MG63 (cell line): Measurements from ENCODE around the gene SLC39A8. TPM values are rescaled to one million over a fixed set of nuclear protein-coding genes. Genes with fewer than 3 reads are reported as not detected.
"Not testable (repeated sequence)": the region's sequence is repeated elsewhere in the genome, so short reads cannot be mapped to it uniquely, and the experiment has no call there.

Experiments used
- DNase-seq: peaks from one replicate; pipeline ENCODE4 v3.0.0-alpha.2; 2020
- H3K27me3 ChIP-seq: fragments of 250-450 bp; sonication (Bioruptor Pico); 2 replicates; pipeline ENCODE4 v1.5.1; 2020; ENCODE audit warnings: mild to moderate bottlenecking, moderate library complexity
- H3K36me3 ChIP-seq: fragments of 250-450 bp; sonication (Bioruptor Pico); 2 replicates; pipeline ENCODE4 v1.5.1; 2020; ENCODE audit warnings: mild to moderate bottlenecking, moderate library complexity
- H3K4me3 ChIP-seq: fragments of 250-450 bp; sonication (Bioruptor Pico); 2 replicates; pipeline ENCODE4 v1.5.1; 2020; ENCODE audit warnings: mild to moderate bottlenecking, moderate library complexity
- H3K9me3 ChIP-seq: fragments of 250-450 bp; sonication (Bioruptor Pico); 2 replicates; pipeline ENCODE4 v1.5.1; 2020; ENCODE audit warnings: mild to moderate bottlenecking, moderate library complexity
- total RNA-seq: library from RNA; depleted of rRNA; stranded (reverse); fragments of >200 nt; shearing (Covaris generic); gene quantifications from 2 replicates; pipeline ENCODE4 v1.2.3, GENCODE V29; 2014; ENCODE audit warnings: low replicate concordance

Gene SLC39A8
- total RNA-seq, 1 experiment from 2014 or later, result 5.5 TPM

GRCh38 chr4:102317459-102317858 is 27.8 kb downstream of the SLC39A8 start:
- no peak overlapping the region for H3K4me3 ChIP-seq
- H3K27me3 ChIP-seq, result no peaks in the 10 kb centered on the region
- no peaks in the 10 kb centered on the region for H3K36me3 ChIP-seq
- H3K9me3 ChIP-seq, result no peaks in the 10 kb centered on the region
- no peak for DNase-seq

- Histone ChIP-seq H3K36me3 (no peaks in the 10 kb centered on the region), H3K27me3 (no peaks in the 10 kb centered on the region), H3K4me3 (no peak overlapping the region), H3K9me3 (no peaks in the 10 kb centered on the region)
- no peak for DNase-seq
Measured at GRCh38 chr4:102316585-102316984, 28.7 kb downstream of the SLC39A8 start.

GRCh38 chr4:102315532-102315931 is 29.8 kb downstream of the SLC39A8 start:
- DNase-seq, result no peak
- no peaks in the 10 kb centered on the region for H3K36me3 ChIP-seq
- no peaks in the 10 kb centered on the region for H3K27me3 ChIP-seq

GRCh38 chr4:102312417-102312816 is 32.9 kb downstream of the SLC39A8 start:
- no peaks in the 10 kb centered on the region for H3K27me3 ChIP-seq
- H3K9me3 ChIP-seq, result no peaks in the 10 kb centered on the region
- H3K36me3 ChIP-seq, result no peaks in the 10 kb centered on the region
- no peak for DNase-seq
- H3K4me3 ChIP-seq, result no peak overlapping the region

More at GRCh38 chr4:102315532-102315931, 29.8 kb downstream of the SLC39A8 start:
- Histone ChIP-seq H3K9me3 (no peaks in the 10 kb centered on the region), H3K4me3 (no peak overlapping the region)

DNA sequence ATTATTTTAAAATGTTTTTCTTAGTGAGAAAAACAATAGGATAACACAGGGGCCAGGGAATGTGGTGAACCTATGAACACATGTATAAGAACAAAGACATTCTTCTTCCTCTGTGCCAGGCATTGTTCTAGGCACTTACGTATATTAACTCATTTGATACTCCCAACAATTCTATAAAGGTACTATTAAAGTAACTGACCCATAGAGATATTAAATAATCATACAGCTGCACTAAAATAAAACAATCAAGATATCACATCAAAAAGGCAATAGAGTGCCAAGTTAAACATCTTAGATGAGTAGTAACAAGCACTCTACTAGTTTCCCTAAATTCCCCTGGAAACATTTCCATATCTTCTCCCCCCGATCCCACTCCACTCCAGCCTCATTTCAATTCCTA is 33.4 kb downstream of the SLC39A8 start:
- no peaks in the 10 kb centered on the region for H3K27me3 ChIP-seq
- no peaks in the 10 kb centered on the region for H3K9me3 ChIP-seq
- DNase-seq, result no peak
- H3K4me3 ChIP-seq, result no peak overlapping the region
- no peaks in the 10 kb centered on the region for H3K36me3 ChIP-seq

GRCh38 chr4:102311407-102311806 is 33.9 kb downstream of the SLC39A8 start:
- Histone ChIP-seq H3K36me3 (no peaks in the 10 kb centered on the region), H3K9me3 (no peaks in the 10 kb centered on the region), H3K4me3 (no peak overlapping the region), H3K27me3 (no peaks in the 10 kb centered on the region)
- DNase-seq, result no peak

DNA sequence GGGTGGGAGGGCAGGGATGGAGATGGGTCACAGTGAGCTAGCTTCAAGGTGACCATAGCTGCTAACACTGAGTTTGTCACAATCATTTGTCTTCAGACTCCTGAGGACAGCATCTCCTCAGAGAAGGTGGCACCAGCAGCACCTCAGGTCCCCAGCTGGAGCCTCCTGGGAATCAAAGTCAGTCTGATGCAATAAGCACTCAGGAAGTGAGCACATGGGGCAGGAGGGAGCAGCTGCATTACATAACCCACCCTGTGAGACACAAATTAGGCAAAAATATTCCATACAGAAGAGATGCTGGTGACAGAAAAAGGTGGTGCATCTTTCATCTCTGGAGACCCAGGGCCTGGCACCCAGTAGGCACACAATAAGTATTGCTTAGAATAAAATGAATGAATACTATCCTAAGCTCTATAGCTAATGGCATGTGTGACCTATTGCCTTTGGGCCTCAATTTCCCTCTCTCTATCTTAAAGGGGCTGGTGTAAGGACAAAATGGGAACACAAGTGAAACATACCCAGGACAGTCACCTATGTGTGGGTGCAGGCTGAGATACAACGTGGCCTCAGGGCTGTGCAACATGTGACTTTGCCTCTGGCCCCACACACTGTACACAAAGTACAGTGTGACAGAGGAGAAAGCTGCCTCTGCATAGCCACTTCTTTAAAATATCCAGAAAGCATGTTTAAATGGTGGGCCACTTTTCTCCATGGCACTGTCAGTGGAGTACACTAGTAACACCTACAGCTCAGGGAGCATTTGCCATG is 37.1 kb downstream of the SLC39A8 start:
- no peaks in the 10 kb centered on the region for H3K36me3 ChIP-seq
- no peak for DNase-seq
- H3K4me3 ChIP-seq, result no peak overlapping the region
- no peaks in the 10 kb centered on the region for H3K9me3 ChIP-seq
- H3K27me3 ChIP-seq, result no peaks in the 10 kb centered on the region

DNA sequence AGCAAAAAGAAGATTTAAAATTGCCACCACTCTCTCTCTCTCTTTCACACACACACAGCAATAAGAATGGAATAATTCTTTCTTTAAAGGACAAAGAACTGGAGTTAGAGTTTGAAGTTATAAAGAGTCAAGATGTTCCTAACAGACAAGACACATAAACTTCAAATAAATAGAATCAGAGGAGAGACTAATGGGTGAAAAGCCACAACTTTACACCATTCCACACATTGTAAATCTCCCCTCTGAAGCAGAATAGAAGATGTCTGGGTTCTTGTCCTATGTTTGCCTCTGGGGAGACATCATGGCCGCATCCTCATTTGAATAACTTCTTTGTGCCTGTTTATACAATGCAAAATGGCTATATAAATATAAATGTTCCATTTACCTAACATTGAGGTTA is 39.6 kb downstream of the SLC39A8 start:
- Histone ChIP-seq H3K36me3 (no peaks in the 10 kb centered on the region), H3K9me3 (no peaks in the 10 kb centered on the region), H3K4me3 (no peak overlapping the region), H3K27me3 (no peaks in the 10 kb centered on the region)
- no peak for DNase-seq

- Histone ChIP-seq H3K27me3 (no peaks in the 10 kb centered on the region), H3K9me3 (no peaks in the 10 kb centered on the region), H3K36me3 (no peaks in the 10 kb centered on the region), H3K4me3 (no peak overlapping the region)
- no peak for DNase-seq
Measured at GRCh38 chr4:102302762-102303161, 42.5 kb downstream of the SLC39A8 start.

DNA sequence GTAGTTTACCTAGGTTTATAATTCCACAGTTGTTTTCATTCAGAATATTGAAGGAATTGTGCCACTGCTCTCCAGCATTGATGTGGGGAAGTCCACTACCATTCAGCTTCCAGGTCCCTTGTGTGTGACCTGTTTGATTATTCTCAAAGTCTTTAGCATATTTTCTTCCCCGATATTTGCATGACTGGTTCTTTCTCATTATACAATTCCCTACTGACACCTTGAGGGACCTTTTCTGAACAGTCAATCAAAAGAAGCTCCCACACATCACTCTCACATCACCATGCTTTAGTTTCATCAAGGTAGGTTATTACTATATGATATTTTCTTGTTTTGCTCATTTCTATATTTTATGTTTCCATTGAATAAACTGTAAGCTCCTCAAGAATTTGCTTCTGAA is 44.1 kb downstream of the SLC39A8 start:
- Histone ChIP-seq H3K4me3 (no peak overlapping the region), H3K9me3 (no peaks in the 10 kb centered on the region), H3K27me3 (no peaks in the 10 kb centered on the region), H3K36me3 (no peaks in the 10 kb centered on the region)
- DNase-seq, result no peak

DNA sequence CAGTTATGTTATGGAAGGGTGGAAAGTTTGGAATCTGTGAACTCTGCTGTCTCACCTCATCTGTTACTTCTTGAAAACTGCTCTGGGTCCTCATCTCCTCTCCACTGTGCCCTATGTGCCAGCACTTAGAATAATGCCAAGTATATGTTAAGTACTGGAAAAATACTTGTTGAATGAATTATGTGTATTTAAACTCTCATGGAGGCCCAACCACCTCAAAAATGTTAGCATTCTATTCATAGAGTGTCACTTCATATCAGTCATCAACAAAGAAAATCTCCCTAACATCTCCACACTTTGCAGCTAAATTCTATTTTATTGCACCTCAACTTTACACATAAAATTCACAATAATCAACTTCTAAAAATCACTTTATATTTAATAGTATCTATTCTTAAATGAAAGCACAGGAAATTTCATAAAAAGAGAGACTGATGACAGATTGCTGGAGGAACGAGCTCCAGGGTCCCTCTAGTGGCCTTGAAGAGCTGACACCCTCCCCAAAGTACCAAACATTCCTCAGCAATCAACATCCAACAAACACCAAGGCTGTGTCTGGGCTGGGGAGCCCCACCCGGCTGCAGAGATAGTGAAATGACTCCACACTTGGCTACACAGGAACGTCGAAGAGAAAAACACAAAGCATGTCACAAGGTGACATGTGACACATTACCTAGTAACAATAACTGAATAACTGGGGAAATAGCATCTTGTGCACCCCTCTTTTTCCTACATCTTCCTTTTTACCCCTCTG is 45.8 kb downstream of the SLC39A8 start:
- Histone ChIP-seq H3K27me3 (no peaks in the 10 kb centered on the region), H3K4me3 (no peak overlapping the region), H3K9me3 (no peaks in the 10 kb centered on the region), H3K36me3 (no peaks in the 10 kb centered on the region)
- DNase-seq, result peak; percentile 15

- no peak for DNase-seq
- no peaks in the 10 kb centered on the region for H3K36me3 ChIP-seq
- no peaks in the 10 kb centered on the region for H3K9me3 ChIP-seq
- H3K4me3 ChIP-seq, result no peak overlapping the region
- H3K27me3 ChIP-seq, result no peaks in the 10 kb centered on the region
Measured at GRCh38 chr4:102298716-102299115, 46.6 kb downstream of the SLC39A8 start.

GRCh38 chr4:102295153-102295862 is 50.0 kb downstream of the SLC39A8 start:
- H3K4me3 ChIP-seq, result no peak overlapping the region
- no peaks in the 10 kb centered on the region for H3K9me3 ChIP-seq
- no peaks in the 10 kb centered on the region for H3K27me3 ChIP-seq
- no peak for DNase-seq
- no peaks in the 10 kb centered on the region for H3K36me3 ChIP-seq

- DNase-seq, result no peak
- Histone ChIP-seq H3K9me3 (no peaks in the 10 kb centered on the region), H3K4me3 (no peak overlapping the region), H3K27me3 (no peaks in the 10 kb centered on the region), H3K36me3 (no peaks in the 10 kb centered on the region)
Measured at GRCh38 chr4:102288497-102288896, 56.8 kb downstream of the SLC39A8 start.

DNA sequence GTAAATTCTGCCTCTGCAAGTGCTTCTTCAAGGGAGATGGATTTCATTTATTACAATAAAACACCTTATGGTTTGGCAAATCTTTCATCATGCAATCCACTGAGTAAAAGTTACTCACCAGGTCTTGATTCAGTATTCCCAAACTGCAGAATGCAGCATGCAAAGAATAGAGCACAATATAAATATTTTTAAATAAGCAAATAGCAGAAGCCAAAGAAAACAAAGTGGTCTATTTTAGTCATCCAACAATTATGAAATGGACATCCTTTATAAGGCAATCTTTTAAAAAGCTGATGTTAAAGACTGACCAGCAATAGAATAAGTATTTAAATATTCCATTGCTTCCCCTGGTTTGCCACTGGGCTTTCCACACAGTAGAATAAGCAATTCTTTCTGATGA is 59.5 kb downstream of the SLC39A8 start:
- H3K36me3 ChIP-seq, result no peaks in the 10 kb centered on the region
- no peak for DNase-seq
- no peak overlapping the region for H3K4me3 ChIP-seq
- no peaks in the 10 kb centered on the region for H3K27me3 ChIP-seq
- no peaks in the 10 kb centered on the region for H3K9me3 ChIP-seq

GRCh38 chr4:102281171-102281839 is 64.0 kb downstream of the SLC39A8 start:
- no peaks in the 10 kb centered on the region for H3K27me3 ChIP-seq

DNA sequence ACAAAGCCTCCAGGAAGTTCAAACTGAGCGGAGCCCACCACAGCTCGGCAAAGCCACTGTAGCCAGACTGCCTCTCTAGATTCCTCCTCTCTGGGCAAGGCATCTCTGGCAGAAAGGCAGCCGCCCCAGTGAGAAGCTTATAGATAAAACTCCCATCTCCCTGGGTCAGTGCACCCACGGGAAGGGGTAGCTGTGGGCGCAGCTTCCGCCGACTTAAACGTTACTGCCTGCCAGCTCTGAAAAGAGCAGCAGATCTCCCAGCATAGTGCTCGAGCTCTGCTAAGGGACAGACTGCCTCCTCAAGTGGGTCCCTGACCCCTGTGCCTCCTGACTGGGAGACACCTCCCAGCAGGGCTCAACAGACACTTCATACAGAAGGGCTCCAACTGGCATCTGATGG is 72.0 kb downstream of the SLC39A8 start:
- not testable (repeated sequence) for H3K9me3 ChIP-seq, H3K36me3 ChIP-seq, DNase-seq, H3K27me3 ChIP-seq, H3K4me3 ChIP-seq

More at GRCh38 chr4:102281171-102281839, 64.0 kb downstream of the SLC39A8 start:
- no peak overlapping the region for H3K4me3 ChIP-seq
- no peaks in the 10 kb centered on the region for H3K36me3 ChIP-seq
- DNase-seq, result no peak
- H3K9me3 ChIP-seq, result no peaks in the 10 kb centered on the region
